MM.1S (cell line): ENCODE measurements around the gene IL7R.

Experiments used
- EZH2 ChIP-seq: fragments of 300-600 bp; sonication (generic); optimal IDR thresholded peaks from 2 replicates; pipeline ENCODE3; 2017; ENCODE audit warnings: low read depth, mild to moderate bottlenecking, antibody characterized with exemption, low read length, mixed read lengths
- TF ChIP-seq, protein P1 (sequence below): fragments of 300-600 bp; sonication (generic); IDR thresholded peaks from 2 replicates; pipeline ENCODE4 v1.5.1; 2016; ENCODE audit warnings: antibody characterized with exemption, low read length, mixed read lengths

DNA sequence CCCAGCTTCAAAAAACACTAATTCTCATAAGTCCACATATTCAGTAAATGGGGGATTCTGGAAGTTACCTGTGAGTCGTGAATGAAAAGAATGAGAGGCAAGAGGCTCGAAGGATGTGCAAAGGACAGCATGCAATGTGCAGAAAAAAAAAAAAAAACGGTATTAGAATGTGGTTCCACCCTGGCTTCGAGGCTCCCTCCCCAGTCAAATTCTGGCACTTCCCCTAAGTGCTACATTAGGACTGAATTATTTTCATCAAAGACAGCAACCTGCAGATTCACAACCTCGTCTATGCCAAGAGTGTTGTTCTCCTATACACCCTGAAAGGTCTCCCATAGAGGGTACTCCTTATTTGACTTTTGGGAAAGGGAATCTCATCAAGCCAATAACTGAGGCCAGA is 65.2 kb downstream of the IL7R start:
- TF ChIP-seq, protein P1, sequence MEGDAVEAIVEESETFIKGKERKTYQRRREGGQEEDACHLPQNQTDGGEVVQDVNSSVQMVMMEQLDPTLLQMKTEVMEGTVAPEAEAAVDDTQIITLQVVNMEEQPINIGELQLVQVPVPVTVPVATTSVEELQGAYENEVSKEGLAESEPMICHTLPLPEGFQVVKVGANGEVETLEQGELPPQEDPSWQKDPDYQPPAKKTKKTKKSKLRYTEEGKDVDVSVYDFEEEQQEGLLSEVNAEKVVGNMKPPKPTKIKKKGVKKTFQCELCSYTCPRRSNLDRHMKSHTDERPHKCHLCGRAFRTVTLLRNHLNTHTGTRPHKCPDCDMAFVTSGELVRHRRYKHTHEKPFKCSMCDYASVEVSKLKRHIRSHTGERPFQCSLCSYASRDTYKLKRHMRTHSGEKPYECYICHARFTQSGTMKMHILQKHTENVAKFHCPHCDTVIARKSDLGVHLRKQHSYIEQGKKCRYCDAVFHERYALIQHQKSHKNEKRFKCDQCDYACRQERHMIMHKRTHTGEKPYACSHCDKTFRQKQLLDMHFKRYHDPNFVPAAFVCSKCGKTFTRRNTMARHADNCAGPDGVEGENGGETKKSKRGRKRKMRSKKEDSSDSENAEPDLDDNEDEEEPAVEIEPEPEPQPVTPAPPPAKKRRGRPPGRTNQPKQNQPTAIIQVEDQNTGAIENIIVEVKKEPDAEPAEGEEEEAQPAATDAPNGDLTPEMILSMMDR = no peak
- TF ChIP-seq EZH2 = no peak
